HEK293 (cell line): ENCODE measurements around the gene MGA.

Experiments used
- CTCF ChIA-PET: fragments of 350-600 bp; formaldehyde crosslinking; extraction: SDS; loops from one replicate; lab custom pipeline; 2021; ENCODE audit warnings: antibody characterized with exemption; lab: Yijun Ruan, JAX
- POLR2A ChIA-PET: fragments of 300-600 bp; formaldehyde crosslinking; extraction: SDS; loops from one replicate; lab custom pipeline; 2020; ENCODE audit warnings: antibody characterized with exemption, inconsistent platforms; lab: Yijun Ruan, JAX
- H3K27ac ChIP-seq: fragments of 200-500 bp; sonication (Bioruptor generic); 2 replicates; pipeline ENCODE4 v1.5.1; 2014; ENCODE audit warnings: low read depth, low read length, control low read depth, inconsistent platforms; ENCODE audit errors: extremely low read depth
- H3K36me3 ChIP-seq, 2 experiments: fragments of 200-500 bp in 1 of 2; sonication (Bioruptor generic) in 1 of 2; 1 replicate in 1 of 2; 2 replicates in 1 of 2; pipeline ENCODE4 v1.5.1; 2014 to 2017; ENCODE audit warnings: inconsistent platforms in 2 of 2, low read length in 2 of 2; ENCODE audit not compliant: control insufficient read depth in 2 of 2, insufficient read depth in 1 of 2
- H3K4me1 ChIP-seq: fragments of 200-500 bp; sonication (Bioruptor generic); 2 replicates; pipeline ENCODE4 v1.5.1; 2014; ENCODE audit warnings: mild to moderate bottlenecking, low read length, inconsistent platforms; ENCODE audit not compliant: control insufficient read depth, insufficient read depth
- H3K4me3 ChIP-seq: 2 replicates; pipeline ENCODE4 v1.5.1; 2011; ENCODE audit warnings: low read depth, mild to moderate bottlenecking, control low read depth, low read length, moderate library complexity
- H3K9me3 ChIP-seq: fragments of 200-500 bp; sonication (Bioruptor generic); 2 replicates; pipeline ENCODE4 v1.5.1; 2014; ENCODE audit warnings: low read depth, low read length, inconsistent platforms; ENCODE audit not compliant: control insufficient read depth, insufficient read depth
- CTCF ChIP-seq: fragments of 450-650 bp; formaldehyde crosslinking; IDR thresholded peaks from 2 replicates; pipeline ENCODE4 v1.5.1; 2016; ENCODE audit warnings: missing biosample characterization, missing genetic modification characterization
- INSM2 ChIP-seq: fragments of 450-650 bp; formaldehyde crosslinking; IDR thresholded peaks from 2 replicates; pipeline ENCODE4 v1.5.1; 2016; ENCODE audit warnings: missing biosample characterization, missing genetic modification characterization
- OSR2 ChIP-seq: fragments of 450-650 bp; formaldehyde crosslinking; IDR thresholded peaks from 2 replicates; pipeline ENCODE4 v1.5.1; 2016; ENCODE audit warnings: missing biosample characterization, missing genetic modification characterization
- REST ChIP-seq: fragments of 450-650 bp; formaldehyde crosslinking; IDR thresholded peaks from 2 replicates; pipeline ENCODE4 v1.5.1; 2016; ENCODE audit warnings: missing biosample characterization, missing genetic modification characterization
- SP3 ChIP-seq: fragments of 450-650 bp; formaldehyde crosslinking; IDR thresholded peaks from 2 replicates; pipeline ENCODE4 v1.5.1; 2016; ENCODE audit warnings: missing biosample characterization, missing genetic modification characterization
- TRIM28 ChIP-seq: IDR thresholded peaks from 2 replicates; pipeline ENCODE4 v1.6.1; 2011; ENCODE audit warnings: low read length, control low read depth, borderline replicate concordance
- ZBTB26 ChIP-seq: fragments of 450-650 bp; formaldehyde crosslinking; optimal IDR thresholded peaks from 2 replicates; pipeline ENCODE3; 2016; ENCODE audit warnings: missing biosample characterization, mild to moderate bottlenecking, missing genetic modification characterization
- ZEB2 ChIP-seq: fragments of 450-650 bp; formaldehyde crosslinking; IDR thresholded peaks from 2 replicates; pipeline ENCODE4 v1.5.1; 2016; ENCODE audit warnings: missing biosample characterization, missing genetic modification characterization
- ZNF10 ChIP-seq: fragments of 450-650 bp; formaldehyde crosslinking; IDR thresholded peaks from 2 replicates; pipeline ENCODE4 v1.5.1; 2017; ENCODE audit warnings: missing biosample characterization, missing genetic modification characterization
- ZNF223 ChIP-seq: fragments of 450-650 bp; formaldehyde crosslinking; IDR thresholded peaks from 2 replicates; pipeline ENCODE4 v1.5.1; 2016; ENCODE audit warnings: missing biosample characterization, missing genetic modification characterization
- ZNF24 ChIP-seq: fragments of 450-650 bp; formaldehyde crosslinking; IDR thresholded peaks from 2 replicates; pipeline ENCODE4 v1.5.1; 2016; ENCODE audit warnings: missing biosample characterization, missing genetic modification characterization
- ZNF324 ChIP-seq: fragments of 450-650 bp; formaldehyde crosslinking; IDR thresholded peaks from 2 replicates; pipeline ENCODE4 v1.5.1; 2016; ENCODE audit warnings: missing biosample characterization, missing genetic modification characterization
- ZNF350 ChIP-seq: fragments of 450-650 bp; formaldehyde crosslinking; IDR thresholded peaks from 2 replicates; pipeline ENCODE4 v1.5.0; 2017; ENCODE audit warnings: missing biosample characterization, mild to moderate bottlenecking, missing genetic modification characterization
- ZNF354C ChIP-seq: fragments of 450-650 bp; formaldehyde crosslinking; IDR thresholded peaks from 2 replicates; pipeline ENCODE4 v1.5.1; 2016; ENCODE audit warnings: missing biosample characterization, missing genetic modification characterization, low read depth, borderline replicate concordance
- ZNF362 ChIP-seq: fragments of 450-650 bp; formaldehyde crosslinking; IDR thresholded peaks from 2 replicates; pipeline ENCODE4 v1.5.1; 2016; ENCODE audit warnings: missing biosample characterization, missing genetic modification characterization
- ZNF391 ChIP-seq: fragments of 450-650 bp; formaldehyde crosslinking; IDR thresholded peaks from 2 replicates; pipeline ENCODE4 v1.5.1; 2016; ENCODE audit warnings: low read depth, missing biosample characterization, missing genetic modification characterization, borderline replicate concordance
- ZNF529 ChIP-seq: fragments of 450-650 bp; formaldehyde crosslinking; IDR thresholded peaks from 2 replicates; pipeline ENCODE4 v1.5.1; 2017; ENCODE audit warnings: missing genetic modification characterization, missing biosample characterization; ENCODE audit not compliant: insufficient replicate concordance
- ZNF544 ChIP-seq: fragments of 450-650 bp; formaldehyde crosslinking; IDR thresholded peaks from 2 replicates; pipeline ENCODE4 v1.5.0; 2017; ENCODE audit warnings: missing biosample characterization, missing genetic modification characterization
- ZNF623 ChIP-seq: fragments of 450-650 bp; formaldehyde crosslinking; IDR thresholded peaks from 2 replicates; pipeline ENCODE4 v1.5.1; 2016; ENCODE audit warnings: missing biosample characterization, missing genetic modification characterization
- ZNF654 ChIP-seq: fragments of 450-650 bp; formaldehyde crosslinking; IDR thresholded peaks from 2 replicates; pipeline ENCODE4 v1.5.1; 2016; ENCODE audit warnings: low read depth, missing biosample characterization, missing genetic modification characterization
- ZNF660 ChIP-seq: fragments of 450-650 bp; IDR thresholded peaks from 2 replicates; pipeline ENCODE4 v1.5.1; 2018; ENCODE audit warnings: missing biosample characterization, mild to moderate bottlenecking, missing genetic modification characterization
- ZSCAN30 ChIP-seq: fragments of 450-650 bp; IDR thresholded peaks from 2 replicates; pipeline ENCODE4 v1.5.1; 2018; ENCODE audit warnings: missing biosample characterization, mild to moderate bottlenecking, missing genetic modification characterization, moderate library complexity
- ZSCAN4 ChIP-seq: fragments of 450-650 bp; formaldehyde crosslinking; IDR thresholded peaks from 2 replicates; pipeline ENCODE4 v1.5.1; 2017; ENCODE audit warnings: missing biosample characterization, missing genetic modification characterization

MGA gene

GRCh38 chr15:41746802-41747201 lies 86.6 kb downstream of the MGA start (continued):
- TF ChIP-seq ZSCAN30 (tag by site-specific recombination): no peak
- TF ChIP-seq OSR2: no peak
- TF ChIP-seq ZNF354C (tag by site-specific recombination): no peak
- no peak for TF ChIP-seq ZNF24 (tag by site-specific recombination)
- TF ChIP-seq, all 188 proteins: peak for 0

GRCh38 chr15:41756198-41756597 lies 96.0 kb downstream of the MGA start:
- H3K36me3 ChIP-seq: peaks cover 8 to 36% of the 10 kb centered on the region in 2 experiments
- H3K4me3 ChIP-seq: no peak overlapping the region
- H3K4me1 ChIP-seq: no peaks in the 10 kb centered on the region; the same call in 1 of the 2 replicates
- TF ChIP-seq ZNF350 (tag by site-specific recombination) (no peak), ZNF544 (tag by site-specific recombination) (no peak)
- ChIA-PET POLR2A (no interaction called here), CTCF (no interaction called here)
- H3K27ac ChIP-seq: no peak overlapping the region
- no peaks in the 10 kb centered on the region for H3K9me3 ChIP-seq

- Histone ChIP-seq H3K4me3 (no peak overlapping the region), H3K4me1 (peaks cover 3% of the 10 kb centered on the region; the same call in 1 of the 2 replicates), H3K9me3 (no peaks in the 10 kb centered on the region), H3K27ac (no peak overlapping the region), H3K36me3 (peaks cover 0 to 3% of the 10 kb centered on the region in 2 experiments; a peak in 1 of 3 replicates)
- ChIA-PET CTCF (interaction anchor here (0.6 to 7.2 kb wide), 16 partner anchors 16 to 215 kb away, joined by 3 to 100 read pairs (median 4); no protein-coding TSS in a partner anchor), POLR2A (no interaction called here)
- TF ChIP-seq ZNF654 (peak; percentile 72), ZNF10 (tag by site-specific recombination) (no peak), ZNF362 (tag by site-specific recombination) (0 out of 2 replicates have a peak, but pooled peaks have one; percentile 0), TRIM28 (no peak), ZNF660 (tag by site-specific recombination) (0 out of 2 replicates have a peak, but pooled peaks have one; percentile 12), ZNF529 (no peak), ZEB2 (tag by site-specific recombination) (no peak), ZNF324 (tag by site-specific recombination) (no peak), ZNF223 (tag by site-specific recombination) (no peak), REST (tag by site-specific recombination) (no peak), ZBTB26 (tag by site-specific recombination) (no peak), ZSCAN4 (tag by site-specific recombination) (no peak), SP3 (no peak), INSM2 (tag by site-specific recombination) (no peak), ZNF623 (tag by site-specific recombination) (no peak), ZNF391 (tag by site-specific recombination) (no peak), CTCF (peak; percentile 60)
Measured at GRCh38 chr15:41772720-41773331, 112.6 kb downstream of the MGA start.
